ENCODE measurements around the gene C15orf61.

C15orf61 gene

GRCh38 chr15:67549736-67550135, 28.8 kb downstream of the C15orf61 start:
- DNase-seq (ENCODE audit: low spot score): no peak

- DNase-seq (ENCODE audit: low spot score): peak; percentile 22
Observed at GRCh38 chr15:67550522-67550921, 29.6 kb downstream of the C15orf61 start.

DNA sequence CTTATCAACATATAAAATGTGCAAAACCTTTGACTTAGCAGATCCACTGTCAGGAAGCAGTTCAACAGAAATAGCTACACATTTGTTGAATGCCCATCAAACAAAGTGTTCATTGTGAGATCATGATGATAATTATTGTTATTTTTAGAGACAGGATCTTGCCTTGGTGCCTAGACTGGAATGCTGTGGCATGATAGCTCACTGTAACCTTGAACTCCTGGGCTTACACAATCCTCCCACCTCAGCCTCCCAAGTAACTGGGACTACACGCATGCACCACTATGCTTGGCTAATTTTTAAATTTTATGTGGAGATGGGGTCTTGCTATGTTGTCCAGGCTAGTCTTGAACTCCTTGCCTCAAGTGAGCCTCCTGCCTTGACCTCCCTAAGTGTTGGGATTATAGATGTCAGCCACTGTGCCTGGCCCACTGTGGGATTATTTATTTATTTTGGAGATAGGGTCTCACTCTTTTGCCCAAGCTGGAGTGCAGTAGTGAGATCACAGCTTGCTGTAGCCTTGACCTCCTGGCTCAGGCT, 30.3 kb downstream of the C15orf61 start:
- no peak for DNase-seq (ENCODE audit: low spot score)

DNA sequence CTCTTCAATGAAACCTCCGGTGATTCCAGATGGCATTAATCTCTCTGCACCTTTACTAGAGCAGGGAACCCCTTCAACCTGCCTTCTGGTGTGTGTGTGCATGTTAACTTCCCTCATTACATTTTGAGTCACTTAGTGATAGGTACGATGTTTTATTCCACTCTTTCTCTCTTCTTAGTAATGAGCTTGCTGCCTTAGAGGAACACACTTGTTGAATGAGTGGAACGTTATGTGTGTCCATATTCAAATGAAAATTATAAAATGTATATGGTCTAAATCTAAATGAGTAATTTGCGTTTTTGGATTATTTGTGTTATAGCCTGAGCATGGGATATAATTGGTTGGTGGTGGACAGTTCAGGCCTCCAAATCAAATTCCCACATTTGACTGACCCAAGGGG, 33.6 kb downstream of the C15orf61 start:
- no peak for DNase-seq (ENCODE audit: low spot score)

- no peak for DNase-seq (ENCODE audit: low spot score)
Observed at GRCh38 chr15:67556976-67557570, 36.1 kb downstream of the C15orf61 start.

GRCh38 chr15:67558502-67558901, 37.6 kb downstream of the C15orf61 start:
- DNase-seq (ENCODE audit: low spot score): no peak

GRCh38 chr15:67559158-67559557, 38.2 kb downstream of the C15orf61 start:
- DNase-seq (ENCODE audit: low spot score): no peak

GRCh38 chr15:67559576-67559975, 38.6 kb downstream of the C15orf61 start:
- DNase-seq (ENCODE audit: low spot score): no peak

- DNase-seq (ENCODE audit: low spot score): no peak
Observed at GRCh38 chr15:67560320-67560719, 39.4 kb downstream of the C15orf61 start.

GRCh38 chr15:67563092-67563491, 42.2 kb downstream of the C15orf61 start:
- no peak for DNase-seq (ENCODE audit: low spot score)

GRCh38 chr15:67564021-67564967, 43.4 kb downstream of the C15orf61 start:
- DNase-seq (ENCODE audit: low spot score): no peak

GRCh38 chr15:67564968-67565345, 44.0 kb downstream of the C15orf61 start:
- DNase-seq (ENCODE audit: low spot score): no peak

GRCh38 chr15:67569668-67570067, 48.7 kb downstream of the C15orf61 start:
- no peak for DNase-seq (ENCODE audit: low spot score)

GRCh38 chr15:67570875-67571647, 50.1 kb downstream of the C15orf61 start:
- DNase-seq (ENCODE audit: low spot score): no peak

DNA sequence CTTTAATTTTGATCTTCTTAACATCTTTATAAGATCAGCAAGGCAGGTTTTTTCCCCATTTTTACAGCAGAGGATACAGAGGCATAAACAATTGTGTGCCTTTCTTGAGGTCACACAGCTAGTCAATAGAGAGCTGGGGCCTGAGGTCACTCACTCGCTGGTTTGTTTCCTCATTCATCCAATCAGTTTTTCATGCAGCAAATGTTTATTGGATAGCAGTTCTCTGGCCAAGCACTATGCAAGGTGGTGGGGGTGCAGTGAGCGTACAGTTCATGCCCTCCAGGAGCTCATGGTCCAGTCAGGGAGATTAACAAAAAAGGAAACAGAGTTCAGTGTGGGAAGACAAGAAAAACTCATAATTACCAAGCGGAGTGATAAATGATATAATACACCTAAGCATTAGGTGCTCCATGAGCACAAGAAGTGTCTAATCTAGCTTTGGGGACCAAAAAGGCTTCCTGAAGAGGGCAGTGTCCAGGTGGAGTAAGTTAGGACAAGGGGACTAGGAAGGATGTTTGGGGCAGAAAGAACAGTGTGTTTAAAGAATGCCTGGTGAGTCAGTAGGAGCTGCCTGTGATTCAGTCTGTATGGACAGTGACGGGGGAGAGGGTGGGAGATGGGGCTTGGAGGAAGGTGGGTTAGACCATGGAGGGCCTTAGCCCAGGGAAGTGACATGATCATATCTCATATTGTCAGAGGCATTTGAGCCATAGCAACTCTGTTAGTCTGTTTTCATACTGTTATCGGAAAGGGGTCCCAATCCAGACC, 50.9 kb downstream of the C15orf61 start:
- DNase-seq (ENCODE audit: low spot score): no peak

DNA sequence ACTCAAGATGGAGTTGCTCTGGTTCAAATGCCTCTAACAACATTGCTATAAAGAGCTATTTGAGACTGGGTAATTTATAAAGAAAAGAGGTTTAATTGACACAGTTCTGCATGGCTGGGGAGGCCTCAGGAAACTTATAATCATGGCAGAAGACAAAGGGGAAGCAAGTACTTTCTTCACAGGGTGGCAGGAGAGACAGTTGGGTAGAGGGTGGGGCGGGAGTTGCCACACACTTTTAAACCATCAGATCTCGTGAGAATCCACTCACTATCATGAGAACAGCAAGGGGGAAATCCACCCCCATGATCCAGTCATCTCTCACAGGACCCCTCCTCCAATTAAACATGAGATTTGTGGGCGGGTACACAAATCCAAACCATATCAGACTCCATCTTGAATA, 52.3 kb downstream of the C15orf61 start:
- DNase-seq (ENCODE audit: low spot score): no peak

DNA sequence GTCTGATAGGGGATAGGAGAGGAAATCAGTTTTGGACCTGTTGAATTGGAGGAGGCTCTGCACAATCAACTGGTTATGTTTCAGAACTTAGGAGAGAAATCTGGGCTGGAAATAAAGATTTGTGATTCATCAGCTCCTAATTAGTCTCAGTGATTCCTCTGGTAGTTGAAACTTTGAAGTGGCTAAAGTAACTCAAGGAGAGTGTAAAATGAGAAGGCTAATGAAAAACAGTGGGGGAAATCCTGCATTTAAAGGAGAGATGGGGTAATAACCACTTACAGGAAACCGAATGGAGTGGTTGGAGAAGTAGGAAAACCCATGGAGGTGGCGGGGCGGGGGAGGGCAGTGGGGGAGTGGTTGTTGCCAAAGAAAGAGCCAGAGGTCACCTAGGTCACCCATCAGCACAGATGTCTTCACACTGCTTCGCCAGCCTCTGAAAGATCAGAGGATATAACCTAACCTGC, 54.1 kb downstream of the C15orf61 start:
- DNase-seq (ENCODE audit: low spot score): peak; percentile 22

DNA sequence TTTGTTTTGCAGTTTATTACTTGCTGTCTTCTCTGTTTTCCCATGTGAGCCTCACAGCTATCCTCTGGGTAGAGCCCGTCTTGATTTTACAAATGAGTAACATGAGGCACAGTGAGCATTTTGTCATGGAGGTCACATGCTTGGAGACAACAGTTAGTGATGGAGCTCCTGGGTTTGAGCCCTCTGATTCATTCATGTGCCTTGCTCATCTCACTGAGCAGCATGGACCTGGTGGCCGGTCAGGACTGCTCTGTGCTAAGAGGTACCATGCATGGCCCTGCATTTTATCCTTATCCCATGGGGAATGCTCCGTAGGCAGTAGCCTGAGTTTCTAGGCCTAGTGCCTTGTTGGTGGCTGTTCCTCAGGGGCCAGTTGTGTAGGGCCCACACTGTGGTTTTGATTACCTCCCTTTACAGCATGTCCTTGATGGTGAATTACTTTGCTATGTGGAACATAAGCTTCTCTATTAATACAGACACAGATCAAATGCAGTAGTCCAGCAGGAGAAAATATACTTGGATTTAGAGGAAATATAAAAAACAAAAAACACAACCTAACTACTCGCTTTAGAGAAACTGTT, 57.2 kb downstream of the C15orf61 start:
- no peak for DNase-seq (ENCODE audit: low spot score)

- no peak for DNase-seq (ENCODE audit: low spot score)
Observed at GRCh38 chr15:67579164-67579563, 58.2 kb downstream of the C15orf61 start.

All from HuH-7.5 (cell line).